Gastroesophageal sphincter (tissue), 4 donors: Measurements from ENCODE around the gene CAD. TPM values are rescaled to one million over a fixed set of nuclear protein-coding genes. Genes with fewer than 3 reads are reported as not detected.
A peak's percentile ranks its signal among the peaks of the same experiment; 100 is the strongest.

Source experiments
- ATAC-seq: fragments of 150-250 bp; one replicate; pipeline ENCODE4 v1.9.1; 2016; ENCODE audit warnings: mild to moderate bottlenecking, moderate library complexity
- H3K27ac ChIP-seq, 4 donors: fragments of 200-600 bp; sonication (generic) in 3 of 4; 1 replicate in 3 of 4; 2 replicates in 1 of 4; pipeline ENCODE4 v1.5.1; 2016 to 2019
- H3K27me3 ChIP-seq: fragments of 200-600 bp; sonication (generic); one replicate; pipeline ENCODE4 v1.5.1; 2019
- H3K36me3 ChIP-seq, 2 donors: fragments of 200-600 bp; sonication (generic); one replicate each; pipeline ENCODE4 v1.5.1; 2019; ENCODE audit warnings: control low read depth in 1 of 2
- H3K4me1 ChIP-seq, 3 donors: fragments of 200-600 bp; sonication (generic); 1 replicate in 2 of 3; 2 replicates in 1 of 3; pipeline ENCODE4 v1.5.1; 2016 to 2019; ENCODE audit warnings: control low read depth in 2 of 3
- H3K4me3 ChIP-seq, 2 donors: fragments of 200-600 bp; sonication (generic); one replicate each; pipeline ENCODE4 v1.5.1; 2019; ENCODE audit warnings: mild to moderate bottlenecking in 1 of 2, moderate library complexity in 1 of 2
- H3K9me3 ChIP-seq, 3 donors: fragments of 200-600 bp; sonication (generic); one replicate each; pipeline ENCODE4 v1.5.1; 2017 to 2019; ENCODE audit warnings: control low read depth in 2 of 3
- CTCF ChIP-seq, 4 experiments: fragments of 200-600 bp in 2 of 4; fragments of 450-650 bp in 2 of 4; sonication (generic) in 1 of 4; IDR thresholded peaks; one replicate each; pipeline ENCODE4 v1.5.1; 2017 to 2019; ENCODE audit warnings: antibody characterized with exemption in 4 of 4, mild to moderate bottlenecking in 2 of 4, moderate library complexity in 2 of 4
- EP300 ChIP-seq: sonication (generic); formaldehyde crosslinking; IDR thresholded peaks from one replicate; pipeline ENCODE4 v1.6.1; 2017; ENCODE audit warnings: antibody characterized with exemption, mild to moderate bottlenecking
- POLR2A ChIP-seq, 2 donors: fragments of 450-650 bp; IDR thresholded peaks; one replicate each; pipeline ENCODE4 v1.6.1; 2017; ENCODE audit warnings: antibody characterized with exemption in 2 of 2, mild to moderate bottlenecking in 2 of 2, moderate library complexity in 1 of 2
- POLR2AphosphoS5 ChIP-seq: sonication (generic); formaldehyde crosslinking; IDR thresholded peaks from one replicate; pipeline ENCODE4 v1.6.1; 2017; ENCODE audit warnings: antibody characterized with exemption
- WGBS, 2 donors: methylation state at CpG; one replicate each; pipeline ENCODE4 v1.1.5; 2018; ENCODE audit warnings: low coverage in 1 of 2; 5-methylcytosine and 5-hydroxymethylcytosine counted together
- total RNA-seq, 4 donors: library from RNA; depleted of rRNA; stranded (reverse); fragments of >200 nt; gene quantifications; one replicate each; pipeline ENCODE4 v1.1.0, GENCODE V29; 2016

The CAD gene
- total RNA-seq, 4 donors from 2014 or later, result 12.1 to 23.3 (median 16.3) TPM

- Histone ChIP-seq H3K27me3 (no peaks in the 10 kb centered on the region), H3K4me1 (peaks cover 4 to 35% (median 16%) of the 10 kb centered on the region in 3 donors), H3K4me3 (peak overlapping the region; percentile 43 to 72), H3K27ac (peak overlapping the region in 3 of 4 donors; percentile 72 to 81 (median 81)), H3K9me3 (no peaks in the 10 kb centered on the region), H3K36me3 (peaks cover 0 to 25% of the 10 kb centered on the region in 2 donors)
- WGBS, 2 donors, result 76 to 81% methylated on average over 13 of the region's 13 CpGs
- ATAC-seq, result no peak
- TF ChIP-seq CTCF (IDR thresholded peaks at IDR 0.05) (no peak), POLR2A (IDR thresholded peaks at IDR 0.05) (no peak), EP300 (no peak), POLR2AphosphoS5 (no peak)
These were observed 592 bp upstream of the CAD start for GRCh38 chr2:27216416-27217137.

GRCh38 chr2:27218614-27219013 lies 1.4 kb downstream of the CAD start:
- TF ChIP-seq POLR2A (IDR thresholded peaks at IDR 0.05), result no peak
- no peak for TF ChIP-seq EP300
- no peak for TF ChIP-seq POLR2AphosphoS5
- no peak for TF ChIP-seq CTCF (IDR thresholded peaks at IDR 0.05)
- ATAC-seq, result no peak
- H3K36me3 ChIP-seq, result peaks cover 0 to 44% of the 10 kb centered on the region in 2 donors
- H3K27ac ChIP-seq, result no peak overlapping the region
- 77 to 97% methylated on average over 4 of the region's 4 CpGs for WGBS, 2 donors
- no peaks in the 10 kb centered on the region for H3K9me3 ChIP-seq
- H3K4me1 ChIP-seq, result peaks cover 0 to 25% (median 8%) of the 10 kb centered on the region in 3 donors
- H3K4me3 ChIP-seq, result no peak overlapping the region
- no peaks in the 10 kb centered on the region for H3K27me3 ChIP-seq

GRCh38 chr2:27219091-27219490 lies 1.9 kb downstream of the CAD start:
- no peaks in the 10 kb centered on the region for H3K27me3 ChIP-seq
- ATAC-seq, result no peak
- H3K4me1 ChIP-seq, result peaks cover 0 to 20% (median 7%) of the 10 kb centered on the region in 3 donors
- H3K27ac ChIP-seq, result no peak overlapping the region
- no peak overlapping the region for H3K4me3 ChIP-seq
- TF ChIP-seq CTCF (IDR thresholded peaks at IDR 0.05), result no peak
- TF ChIP-seq POLR2A (IDR thresholded peaks at IDR 0.05), result no peak
- TF ChIP-seq POLR2AphosphoS5, result no peak
- TF ChIP-seq EP300, result no peak
- H3K9me3 ChIP-seq, result no peaks in the 10 kb centered on the region
- WGBS, 2 donors, result 89 to 92% methylated on average over 2 of the region's 2 CpGs
- H3K36me3 ChIP-seq, result peaks cover 0 to 49% of the 10 kb centered on the region in 2 donors

GRCh38 chr2:27220091-27220490 lies 2.9 kb downstream of the CAD start:
- Histone ChIP-seq H3K4me1 (peaks cover 0 to 19% (median 7%) of the 10 kb centered on the region in 3 donors), H3K9me3 (no peaks in the 10 kb centered on the region), H3K36me3 (peaks cover 0 to 59% of the 10 kb centered on the region in 2 donors), H3K27me3 (no peaks in the 10 kb centered on the region), H3K4me3 (no peak overlapping the region), H3K27ac (no peak overlapping the region)
- no peak for TF ChIP-seq POLR2A (IDR thresholded peaks at IDR 0.05)
- TF ChIP-seq POLR2AphosphoS5, result no peak
- no peak for TF ChIP-seq CTCF (IDR thresholded peaks at IDR 0.05)
- 82% methylated on average over 6 of the region's 7 CpGs; no CpG with 5 or more reads in 1 of the 2 donors for WGBS, 2 donors
- no peak for ATAC-seq

GRCh38 chr2:27221166-27221565 lies 4.0 kb downstream of the CAD start:
- Histone ChIP-seq H3K27ac (no peak overlapping the region), H3K27me3 (no peaks in the 10 kb centered on the region), H3K9me3 (no peaks in the 10 kb centered on the region), H3K4me3 (no peak overlapping the region), H3K36me3 (peaks cover 0 to 64% of the 10 kb centered on the region in 2 donors), H3K4me1 (peaks cover 0 to 19% (median 7%) of the 10 kb centered on the region in 3 donors)
- no peak for TF ChIP-seq POLR2A (IDR thresholded peaks at IDR 0.05)
- TF ChIP-seq POLR2AphosphoS5, result no peak
- no peak for TF ChIP-seq CTCF (IDR thresholded peaks at IDR 0.05)
- TF ChIP-seq EP300, result no peak
- WGBS, 2 donors, result 83 to 85% methylated on average over 2 of the region's 3 CpGs
- ATAC-seq, result no peak
